HCT116 (cell line): Measurements from ENCODE around the gene S100A12.

Source experiments
- ATF3 ChIP-seq: IDR thresholded peaks from 2 replicates; pipeline ENCODE4 v1.6.1; 2012
- CBX3 ChIP-seq: IDR thresholded peaks from 2 replicates; pipeline ENCODE4 v1.6.1; 2012; ENCODE audit warnings: low read depth
- CTCF ChIP-seq, 3 experiments: fragments of 200-600 bp in 1 of 3; sonication (generic) in 1 of 3; IDR thresholded peaks in 2 of 3; conservative IDR thresholded peaks in 1 of 3; 2 replicates each; pipeline ENCODE4 v1.5.1; 2012 to 2017; ENCODE audit warnings: low read depth in 2 of 3, low read length in 2 of 3, antibody characterized with exemption in 1 of 3, borderline replicate concordance in 1 of 3, control low read depth in 1 of 3, mild to moderate bottlenecking in 1 of 3, mixed read lengths in 1 of 3, mixed run types in 1 of 3, moderate library complexity in 1 of 3; ENCODE audit not compliant: insufficient read depth in 1 of 3
- EGR1 ChIP-seq: IDR thresholded peaks from 2 replicates; pipeline ENCODE4 v1.6.1; 2012; ENCODE audit warnings: low read depth
- EZH2 ChIP-seq: fragments of 200-600 bp; sonication (generic); IDR thresholded peaks from 2 replicates; pipeline ENCODE4 v1.6.1; 2017; ENCODE audit warnings: antibody characterized with exemption, mixed run types
- JUND ChIP-seq: IDR thresholded peaks from 2 replicates; pipeline ENCODE4 v1.6.1; 2012
- POLR2A ChIP-seq: IDR thresholded peaks from 2 replicates; pipeline ENCODE4 v1.7.0; 2011; ENCODE audit warnings: borderline replicate concordance; ENCODE audit not compliant: insufficient read depth, insufficient read length; ENCODE audit errors: extremely low read depth
- POLR2AphosphoS5 ChIP-seq: IDR thresholded peaks from 2 replicates; pipeline ENCODE4 v1.6.1; 2011; ENCODE audit warnings: mild to moderate bottlenecking, low read depth, low read length, moderate library complexity
- RAD21 ChIP-seq: IDR thresholded peaks from 2 replicates; pipeline ENCODE4 v1.6.1; 2012; ENCODE audit warnings: low read depth, mild to moderate bottlenecking
- REST ChIP-seq: IDR thresholded peaks from 2 replicates; pipeline ENCODE4 v1.6.1; 2012; ENCODE audit warnings: low read depth
- SIN3A ChIP-seq: IDR thresholded peaks from 2 replicates; pipeline ENCODE4 v1.6.1; 2012; ENCODE audit warnings: low read depth
- YY1 ChIP-seq: IDR thresholded peaks from 2 replicates; pipeline ENCODE4 v1.6.1; 2011; ENCODE audit warnings: low read length, low read depth, moderate library complexity, mild to moderate bottlenecking; ENCODE audit not compliant: insufficient replicate concordance; ENCODE audit errors: extremely low read depth

- TF ChIP-seq RAD21 (no peak), SIN3A (no peak), POLR2A (no peak), CTCF (IDR thresholded peaks at IDR 0.05 in 2 of 3, conservative IDR thresholded peaks at IDR 0.05 in 1 of 3; ENCODE audit: borderline replicate concordance in 1 of 3, insufficient read depth in 1 of 3, low read depth in 2 of 3, low read length in 2 of 3) (no peak), POLR2AphosphoS5 (no peak), REST (no peak), EZH2 (no peak), EGR1 (no peak), ATF3 (no peak), YY1 (no peak), JUND (no peak), CBX3 (no peak)
Measured at GRCh38 chr1:153399401-153400055, 24.1 kb upstream of the S100A12 start.
